HG02938 (cell line): ENCODE results near the gene PAIP2B.
"Not testable (repeated sequence)": the region's sequence is repeated elsewhere in the genome, so short reads cannot be mapped to it uniquely, and the experiment has no call there.

Experiments
- ATAC-seq: cut with Tn5 transposase; IDR thresholded peaks from one replicate; pipeline ENCODE4 v1.9.1; 2021; ENCODE audit warnings: mild to moderate bottlenecking, moderate library complexity; ENCODE audit not compliant: unreplicated experiment

PAIP2B gene

DNA sequence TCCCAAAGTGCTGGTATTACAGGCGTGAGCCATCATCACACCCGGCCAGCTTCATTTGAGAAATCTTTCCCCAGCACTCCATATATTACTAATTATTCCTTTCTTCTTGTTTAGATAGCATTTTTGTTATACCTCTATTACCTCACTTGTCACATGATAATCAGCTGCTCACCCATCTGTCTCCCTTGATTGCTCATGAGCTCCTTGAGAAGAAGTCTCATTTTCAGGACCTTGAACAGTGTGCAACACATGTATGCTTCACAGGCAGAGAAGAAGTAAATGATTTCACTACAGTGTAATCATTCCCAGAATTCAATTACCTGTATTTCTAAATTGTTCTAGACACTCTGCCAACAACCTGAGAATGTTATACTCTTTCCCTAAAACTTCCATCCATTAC, 6.2 kb downstream of the PAIP2B start:
- ATAC-seq: no peak

DNA sequence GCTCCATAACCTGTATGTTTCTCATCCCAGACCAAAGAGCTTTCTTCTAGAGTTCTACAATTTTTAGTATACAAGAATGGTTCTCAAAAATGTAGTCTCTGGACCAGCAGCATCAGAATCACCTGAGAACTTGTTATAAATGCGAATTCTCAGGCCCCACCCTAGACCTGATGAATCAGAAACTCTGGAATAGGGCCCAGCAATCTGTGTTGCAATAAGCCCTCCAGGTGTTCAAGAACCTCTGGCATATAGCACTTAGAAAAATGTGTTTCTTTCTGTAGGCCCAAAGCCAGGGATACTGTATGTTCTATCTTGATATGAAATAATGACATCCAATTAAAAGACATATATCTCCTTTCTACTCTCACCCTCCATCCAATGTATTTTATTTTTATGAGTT, 10.4 kb downstream of the PAIP2B start:
- no peak for ATAC-seq

DNA sequence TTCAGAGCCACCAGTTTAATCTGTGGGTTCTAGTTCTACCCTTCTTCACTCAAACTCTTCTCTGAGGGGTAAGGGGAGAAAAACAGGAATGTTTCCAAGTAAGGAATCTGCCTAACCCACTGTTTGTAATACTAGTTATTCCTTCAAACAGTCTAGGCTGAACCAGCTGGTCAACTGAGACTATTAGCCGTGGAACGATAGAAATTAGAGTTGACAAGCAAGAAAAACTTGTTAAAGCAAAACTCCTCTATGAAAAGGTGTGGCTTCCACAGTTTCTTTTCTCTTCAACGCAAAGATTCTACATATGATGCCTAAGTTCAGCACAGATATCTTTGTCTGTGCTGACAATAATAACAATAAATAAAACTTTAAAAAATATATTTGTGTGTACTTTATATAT, 11.5 kb downstream of the PAIP2B start:
- no peak for ATAC-seq

DNA sequence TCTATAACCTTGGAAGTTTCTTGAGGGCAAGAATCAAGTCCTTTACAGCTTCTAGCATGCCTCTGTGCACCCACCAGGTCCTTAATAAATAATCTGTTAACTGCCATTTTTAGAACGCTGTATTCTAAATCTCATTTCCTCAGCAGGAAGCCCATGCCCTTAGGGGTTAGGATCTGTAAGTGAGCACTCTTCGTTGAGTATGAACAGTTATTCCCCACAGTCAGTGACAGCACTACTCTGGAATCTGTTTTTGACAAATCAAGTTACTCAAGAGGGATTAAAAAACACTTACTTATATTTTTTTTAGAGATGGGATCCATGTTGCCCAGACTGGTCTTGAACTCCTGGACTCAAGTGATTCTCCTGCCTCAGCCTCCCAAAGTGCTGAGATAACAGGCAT, 14.6 kb downstream of the PAIP2B start:
- no peak for ATAC-seq

DNA sequence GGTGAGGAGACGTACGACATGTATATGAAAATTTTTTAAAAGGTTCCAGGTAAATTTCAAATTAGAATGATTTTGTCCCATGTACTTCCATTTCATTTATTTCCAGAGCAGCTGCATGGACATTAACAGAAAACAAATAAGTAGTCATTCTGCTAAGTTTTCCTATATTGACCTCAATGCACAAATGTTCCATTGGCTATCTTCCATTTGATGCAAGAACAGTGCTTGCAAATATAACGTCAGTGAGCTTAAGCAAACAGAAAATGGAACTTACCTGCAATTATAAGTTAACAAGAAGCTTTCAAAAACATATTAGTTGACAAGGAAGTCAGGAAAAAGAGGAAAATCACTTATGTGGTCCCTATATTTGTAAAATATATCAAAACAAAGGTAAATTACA, 16.6 kb downstream of the PAIP2B start:
- ATAC-seq: no peak

DNA sequence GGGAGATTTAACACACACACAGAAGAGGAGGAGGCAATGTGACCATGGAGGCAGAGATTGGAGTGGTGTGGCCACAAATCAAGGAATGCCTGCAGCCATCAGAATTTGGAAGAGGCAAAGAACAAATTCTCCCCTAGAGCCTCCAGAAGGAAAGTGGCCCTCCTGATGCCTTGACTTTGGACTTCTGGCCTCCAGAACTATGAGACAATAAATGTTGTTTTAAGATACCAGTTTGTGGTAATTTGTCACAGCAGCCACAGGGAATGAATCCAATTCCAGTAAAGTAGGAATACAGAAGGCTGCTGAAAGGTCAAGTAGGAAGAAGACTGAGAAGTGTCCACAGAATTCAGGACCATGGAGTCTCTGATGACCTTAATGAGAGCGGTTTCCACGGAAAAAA, 18.1 kb downstream of the PAIP2B start:
- ATAC-seq: no peak

DNA sequence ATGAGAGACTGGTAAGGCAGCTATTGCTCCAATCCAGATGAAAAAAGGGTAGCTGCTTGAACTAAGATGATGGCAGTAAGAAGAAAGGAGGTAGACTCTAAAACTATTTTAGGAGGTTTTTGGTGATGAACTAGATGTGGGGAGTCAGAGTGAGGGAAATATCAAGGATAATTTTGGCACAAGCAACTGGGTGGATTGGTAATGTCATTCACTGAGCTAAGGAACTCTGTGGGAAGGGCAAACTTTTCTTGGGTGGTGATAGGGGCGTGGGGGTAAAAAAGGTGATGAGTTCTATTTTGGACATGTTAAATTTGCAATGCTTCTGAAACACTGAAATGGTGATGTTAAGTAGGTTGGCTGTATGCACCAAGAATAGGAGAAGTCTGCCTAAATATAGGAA, 19.3 kb downstream of the PAIP2B start:
- ATAC-seq: no peak

DNA sequence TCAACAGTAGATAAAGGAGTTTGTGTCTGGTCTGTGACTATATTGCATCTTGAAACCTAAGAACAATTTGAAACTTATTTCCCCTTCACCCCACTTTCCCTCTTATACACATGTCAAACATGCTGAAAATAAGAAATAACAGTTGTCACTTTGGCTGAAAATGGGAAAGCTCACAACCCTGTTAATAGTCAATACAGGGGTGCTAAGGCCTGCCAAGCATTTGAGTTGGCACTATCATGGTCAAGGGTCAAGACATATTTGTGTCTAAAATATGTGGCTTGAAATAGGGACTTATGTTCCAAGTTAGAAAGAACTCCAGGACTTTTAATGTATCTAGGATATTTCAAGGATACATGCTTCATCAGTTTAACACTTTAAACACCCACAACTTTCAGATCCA, 20.6 kb downstream of the PAIP2B start:
- no peak for ATAC-seq

DNA sequence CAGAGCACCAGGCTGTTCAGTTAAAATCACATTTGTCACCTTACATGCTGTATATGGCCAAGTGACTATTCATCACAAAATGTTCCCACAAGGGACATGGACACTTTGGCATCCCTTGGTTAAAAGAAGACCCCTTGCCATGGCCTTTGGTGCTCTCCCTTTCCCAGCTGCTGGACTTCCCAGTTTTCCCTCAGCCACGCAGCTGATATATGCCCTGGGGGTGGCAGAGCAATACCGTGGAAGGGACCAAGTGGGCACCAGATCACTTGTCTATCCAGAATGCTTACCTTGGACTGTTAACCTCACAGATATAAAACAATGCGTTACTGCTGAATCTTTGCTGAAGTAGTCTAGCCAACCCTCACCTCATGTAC, 35.3 kb downstream of the PAIP2B start:
- no peak for ATAC-seq

DNA sequence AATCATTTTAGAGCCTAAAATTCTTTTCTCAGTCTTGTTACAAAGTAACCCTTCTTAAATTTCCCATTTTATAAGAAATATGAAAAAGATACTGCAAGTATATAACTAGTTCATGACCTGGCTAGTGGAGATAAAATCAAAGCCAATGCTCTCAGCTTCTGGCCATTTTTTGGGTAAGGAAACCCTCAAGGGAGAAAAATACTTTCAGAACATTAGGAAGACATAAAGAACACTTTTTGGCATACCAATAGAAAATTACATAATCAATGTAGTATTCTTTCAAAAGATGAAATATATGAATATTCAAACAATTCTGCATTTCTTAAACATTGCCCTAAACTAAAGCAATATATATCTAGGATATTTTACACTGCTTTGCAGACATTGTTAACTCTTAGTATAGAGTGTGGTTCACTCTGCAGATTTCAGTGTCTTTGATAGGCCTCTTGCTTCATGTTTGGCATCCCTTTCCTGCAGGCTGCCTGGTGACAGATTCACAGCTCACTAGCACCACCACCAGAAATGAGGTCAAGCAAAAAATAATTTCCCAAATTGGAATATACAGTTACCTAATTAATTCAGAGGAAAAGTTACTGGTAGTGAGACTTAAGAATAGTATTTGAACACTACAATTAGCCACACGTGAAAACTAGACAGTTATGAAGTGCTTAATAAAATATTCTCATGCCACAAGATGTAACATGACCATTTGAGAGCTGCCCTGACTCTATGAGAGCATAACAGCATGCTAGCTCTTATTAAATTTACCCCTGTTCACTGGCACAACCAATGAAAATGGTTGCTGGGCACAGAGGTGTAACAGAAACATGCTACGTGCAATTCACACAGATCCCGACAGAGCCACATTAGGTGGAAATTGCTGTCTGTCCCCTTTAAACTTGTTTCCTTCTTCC, 36.0 kb downstream of the PAIP2B start:
- no peak for ATAC-seq

DNA sequence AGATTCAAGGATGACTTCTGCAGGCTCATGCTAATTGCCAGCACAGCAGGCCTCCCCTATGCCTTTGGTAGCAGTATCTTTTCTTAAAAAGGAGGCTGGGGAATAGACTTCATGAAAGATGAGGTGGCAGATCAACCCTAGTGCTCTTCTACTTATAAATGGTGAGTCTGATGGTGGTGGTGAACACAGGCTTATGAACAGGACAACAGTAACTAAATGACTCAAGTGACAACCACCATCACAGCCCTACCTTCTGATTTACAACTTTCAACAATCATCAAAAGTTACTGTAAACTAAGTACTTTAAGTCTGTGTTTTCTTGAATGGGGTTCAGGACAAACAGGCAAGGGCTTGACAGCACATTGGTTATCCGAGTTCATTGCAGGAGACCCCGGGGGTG, 39.3 kb downstream of the PAIP2B start:
- no peak for ATAC-seq

DNA sequence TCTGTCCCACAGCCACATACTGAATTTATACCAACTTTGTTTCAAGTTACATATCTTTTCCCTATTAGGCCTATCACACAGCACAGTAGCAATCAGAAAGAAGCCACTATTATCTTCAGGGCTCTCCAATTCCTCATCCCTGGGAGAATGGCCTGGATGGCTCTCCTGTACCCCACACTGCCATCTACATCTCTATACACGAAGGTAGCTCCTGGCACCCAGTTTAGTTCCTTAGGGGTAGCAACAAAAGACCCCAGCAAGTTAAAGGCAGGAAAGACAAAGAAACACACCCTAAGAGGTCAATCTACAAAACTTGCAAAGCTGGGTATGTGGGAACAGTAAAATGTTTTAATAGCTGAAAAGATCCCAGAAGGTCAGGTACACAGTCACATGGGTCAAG, 39.9 kb downstream of the PAIP2B start:
- no peak for ATAC-seq

DNA sequence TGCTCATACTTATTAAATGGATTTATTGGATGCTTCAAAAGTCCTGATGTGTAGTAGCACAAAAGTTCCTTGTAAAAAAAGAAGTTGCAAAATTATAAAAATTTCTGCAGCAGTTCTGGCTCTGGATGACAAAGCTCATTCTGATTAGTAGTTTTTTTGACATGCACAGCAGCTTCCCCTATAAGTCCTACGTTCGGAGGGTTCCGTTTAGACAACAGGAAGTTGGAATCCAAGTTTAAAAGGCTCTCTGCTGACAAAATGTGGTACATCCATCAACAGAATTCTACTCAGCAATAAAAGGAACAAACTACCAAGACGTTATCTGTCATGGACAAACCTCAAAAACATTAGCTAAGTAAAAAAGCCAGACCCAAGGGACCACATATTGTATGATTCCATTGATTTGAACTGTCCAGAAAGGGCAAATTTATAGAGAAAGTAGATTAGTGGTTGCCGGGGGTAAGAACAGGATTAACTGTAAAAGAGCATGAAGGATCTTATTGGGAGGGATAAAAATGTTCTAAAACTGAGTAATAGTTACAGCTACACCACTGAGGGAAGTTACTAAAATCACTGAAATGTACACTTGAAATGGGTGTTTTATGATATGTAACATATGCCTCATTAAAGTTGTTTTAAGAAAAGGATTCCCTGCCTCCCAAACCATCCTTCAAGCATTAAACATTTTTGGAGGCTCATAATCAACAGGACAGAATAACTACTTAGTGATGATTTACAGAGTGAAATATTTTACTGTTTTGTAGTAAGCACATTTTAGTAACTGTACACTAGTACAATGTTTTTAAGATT, 43.4 kb downstream of the PAIP2B start:
- ATAC-seq: not testable (repeated sequence)

DNA sequence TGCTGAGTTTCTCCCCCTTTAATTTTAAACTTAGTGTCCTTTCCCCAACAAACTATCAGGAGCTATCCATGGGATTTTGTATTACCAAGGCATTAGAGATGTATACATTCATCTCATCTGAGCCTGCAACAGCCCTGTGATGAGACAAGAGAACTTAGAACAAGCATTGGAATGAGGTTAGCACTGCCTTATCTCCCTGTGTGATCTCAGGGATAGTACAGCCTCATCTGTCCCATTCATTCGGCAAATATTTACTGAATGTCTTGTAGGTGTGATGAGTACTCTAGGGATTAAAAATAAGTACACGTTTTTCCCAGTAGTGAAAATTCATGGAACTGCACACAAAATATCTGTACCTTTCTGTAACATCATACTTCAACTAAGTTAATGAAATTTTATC, 45.6 kb downstream of the PAIP2B start:
- no peak for ATAC-seq

DNA sequence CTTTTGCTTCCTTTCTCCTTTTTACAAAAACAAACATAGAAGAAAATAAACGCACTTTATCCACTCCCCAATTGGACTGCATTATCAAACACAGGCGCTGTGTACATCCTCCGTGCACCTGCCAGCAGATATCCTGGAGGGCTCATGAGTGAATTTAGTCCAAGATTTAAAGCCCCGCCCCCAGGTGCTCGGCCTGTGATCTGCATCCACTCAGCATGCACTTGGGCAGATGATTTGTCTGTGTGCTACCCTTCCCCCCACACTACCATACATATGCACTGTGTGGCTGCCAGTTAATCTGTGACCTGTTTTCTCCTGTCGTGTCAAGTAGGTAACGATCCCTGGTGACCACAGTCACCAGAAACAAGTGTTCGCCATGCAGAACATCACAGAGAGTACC, 48.1 kb downstream of the PAIP2B start:
- not testable (repeated sequence) for ATAC-seq

DNA sequence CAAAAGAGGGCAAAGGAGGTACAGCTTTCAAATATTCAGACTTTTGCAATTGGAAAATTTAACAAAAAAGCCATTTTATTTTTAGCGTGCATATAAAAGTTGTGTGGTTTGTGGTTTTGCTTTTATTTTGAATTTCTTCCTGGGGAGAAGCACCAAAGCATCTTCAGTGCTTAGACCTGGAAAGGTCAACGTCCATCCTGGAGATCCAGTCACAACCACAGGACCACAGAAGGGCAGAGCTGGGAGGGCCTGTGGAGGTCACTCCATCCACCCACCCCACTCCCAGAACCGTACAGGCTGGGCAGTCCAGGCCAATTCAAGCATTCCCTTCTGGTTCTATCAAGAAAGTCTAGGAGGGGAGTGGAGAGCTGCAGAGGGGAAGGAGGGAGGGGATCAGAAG, 52.7 kb downstream of the PAIP2B start:
- no peak for ATAC-seq

DNA sequence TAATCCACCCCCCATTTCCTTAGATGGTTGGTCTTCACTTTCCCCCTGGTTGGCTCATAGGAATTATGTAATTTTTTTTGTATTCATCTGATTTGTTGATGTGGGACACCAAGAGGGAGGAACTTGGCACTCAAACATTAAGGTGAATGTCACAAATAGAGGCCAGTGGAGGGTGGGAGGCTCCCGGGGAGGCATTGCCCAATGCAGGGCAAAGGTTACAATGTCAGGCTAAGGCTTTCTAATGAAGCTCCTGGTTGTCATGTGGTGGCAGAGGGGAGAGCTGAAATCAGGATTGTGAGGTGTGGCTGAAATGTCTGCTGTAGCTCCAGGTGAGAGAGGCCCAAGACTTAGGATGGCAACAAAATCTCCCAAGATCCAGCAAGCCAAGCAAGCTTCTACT, 53.8 kb downstream of the PAIP2B start:
- ATAC-seq: no peak

DNA sequence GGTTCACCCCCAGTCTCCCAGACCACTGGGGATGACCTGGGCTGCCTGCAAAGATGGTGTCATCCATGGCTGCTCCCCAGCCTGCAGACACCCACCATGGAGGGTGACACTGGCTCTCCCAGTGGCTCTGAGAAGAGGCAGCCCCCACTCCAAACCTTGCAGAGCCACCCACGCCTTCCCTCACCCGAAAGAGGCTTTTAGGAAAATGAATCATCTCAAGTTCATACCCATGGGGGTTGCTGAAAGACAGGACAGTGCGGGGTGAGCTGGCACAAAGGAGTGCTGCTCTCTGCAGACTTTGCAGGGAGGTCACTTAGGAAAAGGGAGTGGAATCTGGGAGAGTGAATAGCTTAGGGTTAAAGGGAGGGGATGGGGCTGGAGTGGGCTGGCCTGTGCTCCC, 60.1 kb downstream of the PAIP2B start:
- no peak for ATAC-seq

DNA sequence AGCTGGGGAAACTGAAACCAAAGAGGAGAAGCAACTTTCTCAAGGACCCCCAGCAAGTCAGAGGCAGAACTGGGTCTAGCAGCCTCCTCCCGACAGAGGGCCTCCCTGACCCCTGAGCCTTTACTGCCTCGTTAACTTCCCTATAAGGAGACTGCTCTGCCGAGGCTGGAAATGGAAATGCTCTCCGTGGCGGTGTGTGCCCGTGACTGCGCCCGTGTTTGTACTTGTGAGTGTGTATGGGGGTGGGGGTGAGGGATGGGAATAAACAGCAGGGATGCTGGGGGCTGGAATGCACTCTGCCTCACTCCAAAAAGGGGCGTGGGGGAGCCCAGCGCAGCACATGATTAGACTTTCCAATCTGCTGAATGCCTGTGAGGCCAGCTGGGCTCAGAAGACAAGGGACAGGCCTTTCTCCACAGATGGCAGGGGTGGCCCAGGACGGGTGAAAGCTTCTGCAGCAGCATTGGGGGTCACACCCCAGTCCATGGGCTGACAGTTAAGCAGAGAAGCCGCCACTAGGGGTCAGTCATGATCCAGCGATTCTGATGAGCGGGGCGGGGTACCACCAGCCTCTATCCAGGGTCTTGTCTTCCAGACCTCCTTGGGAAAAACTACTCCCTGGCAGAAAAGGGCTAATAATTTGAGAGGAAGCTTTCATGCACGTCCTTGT, 69.6 kb downstream of the PAIP2B start:
- ATAC-seq: no peak

DNA sequence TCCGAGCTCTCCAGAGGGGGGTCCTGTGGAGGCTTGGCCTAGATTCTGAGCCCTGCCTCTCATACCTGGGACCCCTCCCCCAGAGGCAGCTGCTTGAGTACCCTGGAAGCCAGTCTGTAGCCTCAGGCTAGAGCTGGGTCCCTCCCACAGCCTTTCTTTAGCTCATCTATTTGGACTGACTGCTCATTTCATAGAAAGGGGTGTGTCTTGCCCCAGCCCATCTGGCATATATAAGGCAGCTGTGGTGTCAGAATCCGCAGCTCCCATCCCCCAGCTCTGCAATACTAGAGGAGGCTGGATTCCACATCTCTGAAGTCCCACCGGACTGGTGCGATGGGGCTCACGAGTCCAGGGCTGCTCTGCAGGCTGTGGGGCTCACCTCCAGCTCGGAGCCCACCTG, 70.3 kb downstream of the PAIP2B start:
- ATAC-seq: no peak

DNA sequence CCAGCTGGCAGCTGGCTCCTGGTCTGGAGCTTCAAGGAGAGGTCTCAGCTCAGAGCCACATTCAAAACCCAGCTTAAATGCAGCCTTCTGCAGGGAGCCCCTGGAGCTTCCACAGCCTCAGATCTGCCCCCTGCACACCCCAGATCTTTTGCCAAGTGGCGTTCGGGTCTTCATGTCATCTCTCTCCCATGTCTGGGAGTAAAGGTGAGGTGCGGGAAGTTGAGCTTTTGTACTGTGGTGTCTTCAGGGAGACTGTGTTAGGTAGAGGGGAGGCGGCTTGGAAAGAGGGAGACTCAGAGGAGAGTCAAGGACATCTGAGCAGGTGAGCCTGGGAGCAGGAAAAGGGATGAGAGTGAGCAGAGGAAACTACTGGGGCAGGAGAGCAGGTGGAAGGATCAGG, 71.1 kb downstream of the PAIP2B start:
- no peak for ATAC-seq

DNA sequence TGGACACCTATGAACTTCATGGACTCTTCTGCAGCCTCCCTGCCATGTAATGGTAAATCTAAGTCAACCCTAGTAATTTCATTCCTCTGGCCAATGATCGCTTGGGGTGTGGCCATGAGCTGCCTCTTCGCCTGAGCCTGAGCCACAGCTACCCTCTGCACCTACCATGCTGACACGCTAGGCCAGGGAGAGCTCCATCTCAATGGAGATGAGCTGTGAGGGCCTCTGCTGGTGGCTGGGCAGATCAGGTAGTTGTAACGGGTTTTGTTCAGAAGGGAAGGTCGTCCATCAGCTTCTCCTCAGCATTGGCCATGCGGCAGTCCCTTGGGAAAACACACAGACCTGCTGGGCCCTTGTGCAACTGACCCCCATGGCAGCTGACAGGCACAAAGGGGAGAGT, 72.1 kb downstream of the PAIP2B start:
- ATAC-seq: peak; percentile 71
